K562 (cell line): ENCODE measurements around the gene ERAP2. TPM values are rescaled to one million over a fixed set of nuclear protein-coding genes. Genes with fewer than 3 reads are reported as not detected.

Source experiments
- ERF ChIP-seq: fragments of 450-650 bp; formaldehyde crosslinking; IDR thresholded peaks from 2 replicates; pipeline ENCODE4 v1.4.0; 2020; ENCODE audit warnings: mild to moderate bottlenecking, mixed read lengths
- EWSR1 ChIP-seq: fragments of 450-650 bp; IDR thresholded peaks from 2 replicates; pipeline ENCODE4 v1.6.1; 2018; ENCODE audit warnings: borderline replicate concordance, mild to moderate bottlenecking, low read depth, moderate library complexity; ENCODE audit not compliant: partially characterized antibody
- HBP1 ChIP-seq: fragments of 450-650 bp; formaldehyde crosslinking; IDR thresholded peaks from 2 replicates; pipeline ENCODE4 v1.4.0; 2022; ENCODE audit warnings: missing genetic modification characterization
- MXI1 ChIP-seq: IDR thresholded peaks from 2 replicates; pipeline ENCODE4 v1.6.1; 2011; ENCODE audit warnings: low read depth, mild to moderate bottlenecking, improper control_type of control experiment, low read length
- NR3C1 ChIP-seq: sonication (generic); formaldehyde crosslinking; IDR thresholded peaks from 2 replicates; pipeline ENCODE4 v1.8.1; 2022; ENCODE audit warnings: missing genetic modification reagents
- PBX2 ChIP-seq, 2 experiments: IDR thresholded peaks in 1 of 2; conservative IDR thresholded peaks in 1 of 2; 2 replicates each; pipeline ENCODE4 v1.6.1; 2016; ENCODE audit warnings: low read depth in 2 of 2, mild to moderate bottlenecking in 1 of 2, missing compliant biosample characterization in 1 of 2, missing genetic modification characterization in 1 of 2, moderate library complexity in 1 of 2
- PRDM10 ChIP-seq: fragments of 450-650 bp; IDR thresholded peaks from 2 replicates; pipeline ENCODE4 v1.6.1; 2018; ENCODE audit not compliant: partially characterized antibody
- THAP12 ChIP-seq: fragments of 250-450 bp; sonication (Bioruptor Pico); IDR thresholded peaks from 2 replicates; pipeline ENCODE4 v1.9.0; 2021; ENCODE audit warnings: mild to moderate bottlenecking, inconsistent platforms
- ZBTB34 ChIP-seq: fragments of 250-450 bp; sonication (Bioruptor Pico); IDR thresholded peaks from 2 replicates; pipeline ENCODE4 v1.8.0; 2021; ENCODE audit warnings: mild to moderate bottlenecking, moderate library complexity
- ZNF398 ChIP-seq: fragments of 250-450 bp; sonication (Bioruptor Pico); IDR thresholded peaks from 2 replicates; pipeline ENCODE4 v1.8.0; 2021; ENCODE audit warnings: moderate library complexity, mild to moderate bottlenecking, inconsistent platforms
- polyA plus RNA-seq, 8 experiments: library from polyadenylated mRNA; depleted of rRNA in 4 of 8; stranded (reverse) in 5 of 8; unstranded in 3 of 8; fragments of >200 nt; fragmentation: Nextera tagmentation in 2 of 8; fragmentation: Illumina TruSeq in 1 of 8; extraction: Ambion mirVana in 2 of 8; extraction: Trizol in 1 of 8; gene quantifications; 2 replicates each; pipeline versions ENCODE4 v1.2.1 to v1.2.3, GENCODE V29; 2011 to 2014; ENCODE audit warnings: inconsistent platforms in 1 of 8, missing spikeins in 1 of 8
- total RNA-seq, 7 experiments: library from RNA; depleted of rRNA in 6 of 7; stranded (reverse); fragments of >200 nt in 6 of 7; fragmentation: Illumina TruSeq in 2 of 7; extraction: Trizol in 2 of 7; gene quantifications; 2 replicates each; pipeline versions ENCODE4 v1.2.1 to v1.2.3, GENCODE V29; 2011 to 2021; ENCODE audit warnings: low replicate concordance in 1 of 7

The ERAP2 gene
- total and polyA plus RNA-seq, 9 of the 15 experiments (the other 6 are each of a cell fraction or from before 2014, with no cell fraction given), result 0.93 to 4.0 (median 2.1) TPM

- no peak for TF ChIP-seq EWSR1
- TF ChIP-seq THAP12 (CRISPR knock-in tag), result peak; percentile 67; the same call in 1 of the 2 replicates
- no peak; the same call in 1 of the 2 replicates for TF ChIP-seq NR3C1 (CRISPR knock-in tag)
- TF ChIP-seq PBX2 (CRISPR knock-in tag; IDR thresholded peaks at IDR 0.05; ENCODE audit: low read depth), result no peak
- no peak; the same call in 1 of the 2 replicates for TF ChIP-seq PBX2 (tag; conservative IDR thresholded peaks at IDR 0.05; ENCODE audit: low read depth)
- peak; percentile 73 for TF ChIP-seq PRDM10
- no peak for TF ChIP-seq ERF (CRISPR knock-in tag)
- TF ChIP-seq ZNF398 (CRISPR knock-in tag), result no peak
- TF ChIP-seq ZBTB34, result no peak
- no peak for TF ChIP-seq MXI1
- no peak for TF ChIP-seq HBP1 (CRISPR knock-in tag)
Observed at GRCh38 chr5:96935559-96936430, 59.5 kb downstream of the ERAP2 start, which contains the start of gene LNPEP (continued).
